ENCODE measurements around the gene CRCP.
"Not testable (repeated sequence)": the region's sequence is repeated elsewhere in the genome, so short reads cannot be mapped to it uniquely, and the experiment has no call there.

CRCP gene

GRCh38 chr7:66114743-66115649, at the start of gene CRCP:
CRCP (plus strand) TSS chr7:66114847; CDS start chr7:66114963, 116 bp downstream.
- peak; percentile 58 to 76 for DNase-seq

DNA sequence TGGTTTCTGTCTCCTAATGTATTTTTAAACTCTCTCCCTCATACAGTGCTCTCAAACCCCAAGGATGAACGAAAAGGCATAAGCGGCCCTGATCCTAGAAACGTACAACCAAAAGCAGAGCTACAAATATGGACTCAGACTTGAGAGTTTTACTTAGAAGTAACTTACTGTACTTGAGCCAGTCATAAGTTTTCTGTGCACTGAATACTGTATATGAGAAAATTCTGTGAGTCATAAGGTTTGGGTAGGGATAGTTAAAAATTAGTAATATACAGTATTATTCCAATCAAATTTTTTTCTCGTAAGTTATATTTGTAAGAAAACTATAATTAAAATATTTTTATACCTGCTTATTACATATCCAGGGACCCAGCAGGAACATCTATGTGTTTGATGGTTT, 44.9 kb upstream of the CRCP start:
- no peak for DNase-seq

GRCh38 chr7:66070222-66070621, 44.4 kb upstream of the CRCP start:
- DNase-seq, result no peak

- not testable (repeated sequence) for DNase-seq
These were observed 42.4 kb upstream of the CRCP start for GRCh38 chr7:66072208-66072607.

- peak; percentile 92 to 95 for DNase-seq
These were observed 38.8 kb upstream of the CRCP start, which contains the start of gene ASL for GRCh38 chr7:66075590-66076461. ASL (plus strand) TSS chr7:66075819; CDS start chr7:66076082, 263 bp downstream.

DNA sequence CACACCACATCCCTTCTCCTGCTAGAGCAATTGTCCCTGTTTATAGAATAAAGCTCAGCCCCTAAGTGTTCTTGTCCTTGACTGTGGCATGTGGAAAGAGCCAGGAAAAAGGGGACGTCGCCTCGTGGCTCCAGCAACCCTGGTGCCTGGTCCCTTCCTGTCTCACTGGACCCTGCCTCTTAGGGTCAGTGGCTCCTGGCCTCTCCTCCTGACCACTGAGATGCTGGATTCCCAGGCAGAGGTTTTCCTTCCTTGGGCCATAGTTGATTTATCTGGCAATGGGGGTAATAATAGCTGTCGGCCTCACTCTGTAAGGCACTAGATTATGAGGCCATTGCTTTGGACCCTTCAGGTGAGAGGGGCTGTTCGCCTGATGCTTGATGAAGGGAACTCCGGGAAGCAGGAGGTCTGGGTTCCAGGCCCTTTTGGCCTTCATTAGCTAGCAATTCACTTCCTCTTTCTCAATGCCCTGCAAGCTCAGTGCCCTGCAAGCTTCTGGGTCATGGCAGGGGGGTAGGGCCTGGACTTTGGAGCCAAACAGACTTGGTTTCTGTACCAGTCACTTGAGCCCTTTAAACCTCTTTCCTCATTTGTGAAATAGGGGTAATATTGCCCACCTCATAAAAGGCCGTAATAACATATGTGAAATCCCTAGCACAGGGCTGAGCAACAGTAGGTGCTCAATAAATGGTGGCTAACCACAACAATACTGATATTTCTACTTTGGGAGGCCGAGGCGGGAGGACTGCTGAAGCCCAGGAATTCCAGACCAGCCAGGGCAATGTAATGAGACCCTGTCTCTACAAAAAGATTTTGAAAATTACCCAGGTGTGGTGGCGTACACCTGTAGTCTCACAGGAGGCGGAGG, 38.0 kb upstream of the CRCP start:
- DNase-seq, result peak; percentile 8 to 9

GRCh38 chr7:66078067-66078466, 36.6 kb upstream of the CRCP start:
- no peak for DNase-seq

GRCh38 chr7:66082083-66082482, 32.6 kb upstream of the CRCP start:
- no peak for DNase-seq

DNA sequence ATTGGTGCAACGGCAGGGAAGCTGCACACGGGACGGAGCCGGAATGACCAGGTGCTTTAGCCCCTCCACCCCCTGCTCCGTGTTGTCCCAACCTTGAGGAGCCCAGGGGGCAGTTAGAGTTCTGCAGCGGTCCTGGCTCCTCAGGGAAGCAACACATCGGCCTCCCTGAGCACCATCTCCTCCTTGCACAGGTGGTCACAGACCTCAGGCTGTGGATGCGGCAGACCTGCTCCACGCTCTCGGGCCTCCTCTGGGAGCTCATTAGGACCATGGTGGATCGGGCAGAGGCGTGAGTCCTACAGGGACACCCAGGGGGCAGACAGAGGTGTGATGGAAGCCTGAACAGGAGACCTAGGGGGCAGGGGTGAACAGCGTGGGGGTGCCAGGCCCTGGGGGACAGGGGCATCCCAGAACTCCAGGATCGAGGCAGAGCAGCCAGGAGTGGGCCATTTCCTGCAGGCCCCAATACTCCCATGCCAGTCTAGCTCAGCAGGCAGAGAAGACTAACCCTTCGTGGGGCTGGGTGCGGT, 31.7 kb upstream of the CRCP start:
- DNase-seq, result no peak

- DNase-seq, result no peak
These were observed 31.0 kb upstream of the CRCP start for GRCh38 chr7:66083677-66084076.

DNA sequence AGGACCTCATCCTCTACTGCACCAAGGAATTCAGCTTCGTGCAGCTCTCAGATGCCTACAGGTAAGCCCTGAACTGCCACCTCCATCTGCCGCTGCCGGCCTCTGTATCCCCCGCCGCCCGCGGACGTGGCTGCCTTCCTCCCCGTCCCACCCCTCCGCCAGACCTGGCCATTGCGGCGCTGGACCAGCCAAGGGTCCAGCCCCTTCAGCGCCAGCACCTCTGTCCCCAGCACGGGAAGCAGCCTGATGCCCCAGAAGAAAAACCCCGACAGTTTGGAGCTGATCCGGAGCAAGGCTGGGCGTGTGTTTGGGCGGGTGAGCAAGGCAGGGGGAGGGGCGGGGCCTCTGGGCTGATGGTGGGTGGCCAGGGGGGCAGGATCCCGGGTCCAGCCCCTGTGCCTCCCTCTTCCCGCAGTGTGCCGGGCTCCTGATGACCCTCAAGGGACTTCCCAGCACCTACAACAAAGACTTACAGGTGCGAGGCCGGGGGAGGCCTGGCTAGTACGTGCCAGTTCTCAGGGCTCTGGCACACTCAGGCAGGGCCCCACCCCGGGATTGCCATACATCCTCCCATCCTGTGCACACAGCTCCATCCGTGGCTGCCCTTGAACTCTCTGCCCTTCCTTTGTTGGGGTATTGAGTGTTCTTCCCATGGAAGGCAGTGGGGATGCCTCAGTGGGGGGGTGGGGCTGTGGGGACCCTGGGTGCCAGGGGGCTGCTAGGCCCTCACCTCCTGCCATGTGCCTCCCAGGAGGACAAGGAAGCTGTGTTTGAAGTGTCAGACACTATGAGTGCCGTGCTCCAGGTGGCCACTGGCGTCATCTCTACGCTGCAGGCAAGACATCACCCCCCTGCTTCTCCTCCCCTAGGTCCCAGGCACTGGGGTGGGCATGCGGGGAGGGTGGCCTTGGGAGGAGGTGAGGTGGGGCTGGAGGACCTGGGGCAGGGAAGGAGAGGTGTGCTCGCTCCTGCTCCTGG, 25.5 kb upstream of the CRCP start:
- no peak for DNase-seq

DNA sequence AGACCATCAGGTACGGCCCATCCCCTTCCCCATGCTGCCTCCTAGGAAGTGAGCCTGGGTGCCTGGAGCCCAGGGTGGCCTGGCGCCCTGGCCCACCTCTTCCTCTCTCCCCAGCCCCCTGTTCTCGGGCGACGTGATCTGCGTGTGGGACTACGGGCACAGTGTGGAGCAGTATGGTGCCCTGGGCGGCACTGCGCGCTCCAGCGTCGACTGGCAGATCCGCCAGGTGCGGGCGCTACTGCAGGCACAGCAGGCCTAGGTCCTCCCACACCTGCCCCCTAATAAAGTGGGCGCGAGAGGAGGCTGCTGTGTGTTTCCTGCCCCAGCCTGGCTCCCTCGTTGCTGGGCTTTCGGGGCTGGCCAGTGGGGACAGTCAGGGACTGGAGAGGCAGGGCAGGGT, 22.0 kb upstream of the CRCP start:
- DNase-seq, result no peak

GRCh38 chr7:66095010-66095409, 19.6 kb upstream of the CRCP start:
- no peak for DNase-seq

GRCh38 chr7:66099232-66099550, 15.5 kb upstream of the CRCP start:
- no peak for DNase-seq

DNA sequence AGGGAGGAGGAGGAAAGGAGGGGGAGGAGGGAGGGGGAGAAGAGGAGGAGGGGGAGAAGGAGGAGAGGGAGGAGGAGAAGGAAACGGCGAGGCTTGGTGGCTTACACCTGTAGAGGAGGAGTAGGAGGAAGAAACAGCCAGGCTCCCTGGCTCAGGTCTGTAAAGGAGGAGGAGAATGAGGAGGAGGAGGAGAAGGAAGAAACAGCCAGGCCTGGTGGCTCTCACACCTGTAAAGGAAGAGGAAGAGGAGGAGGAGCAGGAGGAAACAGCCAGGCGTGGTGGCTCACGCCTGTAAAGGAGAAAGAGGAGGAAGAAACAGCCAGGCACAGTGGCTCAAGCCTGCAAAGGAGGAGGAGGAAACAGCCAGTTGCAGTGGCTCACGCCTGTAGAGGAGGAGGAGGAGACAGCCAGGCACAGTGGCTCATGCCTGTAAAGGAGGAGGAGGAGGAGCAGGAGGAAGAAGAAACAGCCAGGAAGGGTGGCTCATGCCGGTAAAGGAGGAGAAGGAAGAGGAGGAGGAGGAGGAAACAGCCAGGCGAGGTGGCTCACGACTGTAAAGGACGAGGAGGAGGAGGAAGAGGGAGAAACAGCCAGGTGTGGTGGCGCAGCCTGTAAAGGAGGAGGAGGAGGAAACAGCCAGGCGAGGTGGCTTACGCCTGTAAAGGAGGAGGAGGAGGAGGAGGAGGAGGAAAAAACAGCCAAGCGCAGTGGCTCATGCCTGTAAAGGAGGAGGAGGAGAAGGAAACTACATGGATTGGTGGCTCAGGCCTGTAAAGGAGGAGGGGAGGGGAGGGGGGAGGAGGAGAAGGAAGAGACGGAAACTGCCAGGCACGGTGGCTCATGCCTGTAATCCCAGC, 14.9 kb upstream of the CRCP start:
- DNase-seq, result peak; percentile 23 to 30

- DNase-seq, result no peak
These were observed 14.1 kb upstream of the CRCP start for GRCh38 chr7:66100408-66101050.

GRCh38 chr7:66102168-66102567, 12.5 kb upstream of the CRCP start:
- not testable (repeated sequence) for DNase-seq

GRCh38 chr7:66103994-66104393, 10.7 kb upstream of the CRCP start:
- DNase-seq, result peak in 1 of 2 donors; percentile 15

GRCh38 chr7:66105263-66105748, 9.3 kb upstream of the CRCP start:
- DNase-seq, result no peak

All from inflammatory macrophage treated with lipopolysaccharide for 1 hour (primary cell).